Adrenal gland (tissue), 5 donors: ENCODE measurements around the gene AGBL2.

ENCODE experiments used
- POLR2A ChIP-seq, 2 donors: fragments of 450-650 bp; IDR thresholded peaks; one replicate each; pipeline ENCODE4 v1.6.1; 2017; ENCODE audit warnings: antibody characterized with exemption in 2 of 2, mild to moderate bottlenecking in 2 of 2, moderate library complexity in 1 of 2
- TF ChIP-seq, protein P1 (sequence below), 6 experiments: fragments of 450-650 bp in 4 of 6; fragments of 200-600 bp in 2 of 6; sonication (generic) in 1 of 6; IDR thresholded peaks; 1 replicate in 5 of 6; 2 replicates in 1 of 6; pipeline versions ENCODE4 v1.5.1 to v1.8.0; 2016 to 2021; ENCODE audit warnings: antibody characterized with exemption in 6 of 6, mild to moderate bottlenecking in 2 of 6, moderate library complexity in 1 of 6
- donor health status: DM: no; HTN: no; CAD: no.

DNA sequence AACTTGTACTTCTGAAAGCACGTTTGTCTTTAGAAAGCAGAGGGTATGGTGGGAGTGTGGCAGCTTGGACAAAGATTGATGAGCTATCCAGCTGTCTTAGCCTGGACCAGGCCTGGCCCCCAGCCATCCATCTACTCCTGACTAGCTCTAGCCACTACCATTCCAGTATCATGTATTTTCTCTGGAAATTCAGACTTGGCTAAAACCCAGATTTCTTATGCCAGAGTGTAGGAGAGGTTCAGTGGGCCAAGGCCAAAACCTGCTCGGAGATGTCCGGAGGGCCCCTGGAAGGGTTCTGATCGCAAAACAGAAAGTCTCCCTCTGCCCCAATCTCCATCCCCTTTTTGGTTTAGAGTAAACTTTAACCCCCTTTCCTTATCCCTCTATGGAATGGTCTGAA, 48.0 kb downstream of the AGBL2 start:
- TF ChIP-seq, protein P1, sequence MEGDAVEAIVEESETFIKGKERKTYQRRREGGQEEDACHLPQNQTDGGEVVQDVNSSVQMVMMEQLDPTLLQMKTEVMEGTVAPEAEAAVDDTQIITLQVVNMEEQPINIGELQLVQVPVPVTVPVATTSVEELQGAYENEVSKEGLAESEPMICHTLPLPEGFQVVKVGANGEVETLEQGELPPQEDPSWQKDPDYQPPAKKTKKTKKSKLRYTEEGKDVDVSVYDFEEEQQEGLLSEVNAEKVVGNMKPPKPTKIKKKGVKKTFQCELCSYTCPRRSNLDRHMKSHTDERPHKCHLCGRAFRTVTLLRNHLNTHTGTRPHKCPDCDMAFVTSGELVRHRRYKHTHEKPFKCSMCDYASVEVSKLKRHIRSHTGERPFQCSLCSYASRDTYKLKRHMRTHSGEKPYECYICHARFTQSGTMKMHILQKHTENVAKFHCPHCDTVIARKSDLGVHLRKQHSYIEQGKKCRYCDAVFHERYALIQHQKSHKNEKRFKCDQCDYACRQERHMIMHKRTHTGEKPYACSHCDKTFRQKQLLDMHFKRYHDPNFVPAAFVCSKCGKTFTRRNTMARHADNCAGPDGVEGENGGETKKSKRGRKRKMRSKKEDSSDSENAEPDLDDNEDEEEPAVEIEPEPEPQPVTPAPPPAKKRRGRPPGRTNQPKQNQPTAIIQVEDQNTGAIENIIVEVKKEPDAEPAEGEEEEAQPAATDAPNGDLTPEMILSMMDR (IDR thresholded peaks at IDR 0.05), result no peak
- TF ChIP-seq POLR2A (IDR thresholded peaks at IDR 0.05), result no peak
